Hypothalamus (tissue), 51 donors: ENCODE data around the gene DAP.
A peak's percentile ranks its signal among the peaks of the same experiment; 100 is the strongest.
"Not testable (repeated sequence)": the region's sequence is repeated elsewhere in the genome, so short reads cannot be mapped to it uniquely, and the experiment has no call there.

Source experiments
- DNase-seq, 51 donors: peaks; one replicate each; lab custom pipeline; 2025; lab: John Stamatoyannopoulos, UW

Gene DAP

GRCh38 chr5:10761185-10761932 lies at the start of gene DAP:
Gene DAP (minus strand): TSS chr5:10761234. CDS start chr5:10761068, 166 bp downstream.
- peak in 50 of 51 donors; percentile 17 to 88 (median 67) for DNase-seq

- DNase-seq: no peak
Observed at GRCh38 chr5:10808347-10809226, 47.6 kb upstream of the DAP start.

- no peak for DNase-seq
Observed at GRCh38 chr5:10801931-10802666, 41.1 kb upstream of the DAP start.

- no peak for DNase-seq
Observed at GRCh38 chr5:10800852-10801251, 39.8 kb upstream of the DAP start.

- no peak for DNase-seq
Observed at GRCh38 chr5:10797261-10797660, 36.2 kb upstream of the DAP start.

- DNase-seq: no peak
Observed at GRCh38 chr5:10793785-10794184, 32.8 kb upstream of the DAP start.

GRCh38 chr5:10792336-10792735 lies 31.3 kb upstream of the DAP start:
- no peak for DNase-seq

GRCh38 chr5:10789726-10790125 lies 28.7 kb upstream of the DAP start:
- DNase-seq: no peak

GRCh38 chr5:10789021-10789420 lies 28.0 kb upstream of the DAP start:
- peak in 1 of 51 donors; percentile 11 for DNase-seq

- DNase-seq: no peak
Observed at GRCh38 chr5:10788358-10788757, 27.3 kb upstream of the DAP start.

GRCh38 chr5:10786835-10787234 lies 25.8 kb upstream of the DAP start:
- DNase-seq: no peak

GRCh38 chr5:10780208-10780607 lies 19.2 kb upstream of the DAP start:
- not testable (repeated sequence) for DNase-seq

GRCh38 chr5:10779592-10779991 lies 18.6 kb upstream of the DAP start:
- no peak for DNase-seq

GRCh38 chr5:10778179-10778910 lies 17.3 kb upstream of the DAP start:
- DNase-seq: no peak

- no peak for DNase-seq
Observed at GRCh38 chr5:10775646-10776045, 14.6 kb upstream of the DAP start.

- no peak for DNase-seq
Observed at GRCh38 chr5:10772901-10773585, 12.0 kb upstream of the DAP start.

- no peak for DNase-seq
Observed at GRCh38 chr5:10768328-10768899, 7.4 kb upstream of the DAP start.

- DNase-seq: no peak
Observed at GRCh38 chr5:10762776-10763500, 1.9 kb upstream of the DAP start.
